ENCODE results near the gene KSR1.
"Not testable (repeated sequence)": the region's sequence is repeated elsewhere in the genome, so short reads cannot be mapped to it uniquely, and the experiment has no call there.

KSR1 gene

DNA sequence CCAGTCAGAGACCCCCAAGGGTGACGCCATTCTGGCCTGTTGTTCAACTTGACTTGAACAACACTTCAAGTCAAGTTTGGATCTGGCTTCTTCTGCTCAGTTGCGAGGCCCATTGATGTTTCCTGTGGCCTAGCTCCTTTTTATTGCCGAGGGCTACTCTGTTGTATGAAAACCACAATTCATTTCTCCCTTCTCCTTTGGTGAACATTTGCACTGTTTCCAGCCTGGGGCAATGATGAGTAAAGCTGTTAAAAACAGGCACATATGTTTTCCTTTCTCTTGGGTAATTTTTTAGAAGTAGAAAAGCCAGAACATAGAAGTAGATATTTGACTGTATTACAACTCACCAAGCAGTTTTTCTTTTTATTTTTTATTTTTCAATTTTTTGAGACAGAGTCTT lies 173.0 kb downstream of the KSR1 start:
- H2AFZ ChIP-seq (ENCODE audit: low read depth, low read length); H3K27me3 ChIP-seq (ENCODE audit: insufficient read depth, low read length); H3K36me3 ChIP-seq (ENCODE audit: insufficient read depth, low read length); H3K9me3 ChIP-seq (ENCODE audit: low read length); H3K4me3 ChIP-seq (ENCODE audit: low read length); H3K4me1 ChIP-seq (ENCODE audit: insufficient read depth, low read length): not testable (repeated sequence)

DNA sequence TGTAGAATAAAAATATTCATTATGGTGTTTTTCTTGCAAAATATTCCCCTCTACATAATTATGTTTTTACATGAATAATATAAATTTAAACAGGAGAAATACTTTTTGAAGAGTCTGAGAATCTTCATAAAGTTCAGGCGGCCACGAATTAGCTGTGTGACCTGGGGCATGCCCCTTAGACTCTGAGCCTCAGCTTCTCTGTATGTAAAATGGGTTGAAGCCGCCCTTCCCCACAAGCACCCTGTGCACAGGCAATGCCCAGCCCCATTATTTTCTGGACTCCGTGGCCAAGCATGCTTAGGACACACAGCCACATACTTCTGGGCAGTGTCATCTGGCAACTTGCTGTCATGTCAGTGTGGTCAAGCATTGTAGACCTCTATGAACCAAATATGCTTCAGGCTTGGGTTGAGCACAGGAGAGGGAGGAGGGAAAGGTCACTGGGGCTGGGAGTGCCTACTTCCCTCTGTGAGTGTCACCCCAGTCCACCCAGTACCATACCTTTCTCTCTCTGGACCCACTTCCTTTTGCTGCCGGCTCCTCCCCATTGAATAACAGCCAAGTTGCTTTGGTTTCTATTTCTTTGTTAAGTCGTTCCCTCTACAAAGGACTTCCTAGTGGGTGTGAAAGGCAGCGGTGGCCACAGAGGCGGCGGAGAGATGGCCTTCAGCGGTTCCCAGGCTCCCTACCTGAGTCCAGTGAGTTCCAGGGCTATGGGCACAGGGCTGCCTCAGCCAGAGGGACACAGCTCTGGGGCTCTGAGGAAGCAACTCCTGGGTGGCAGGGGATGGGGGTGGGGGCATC lies 174.6 kb downstream of the KSR1 start, which contains the start of gene LGALS9:
Gene LGALS9, plus strand, starts transcription at position 582 of the 804 bp plus-strand sequence. Its CDS starts 78 bp downstream, at position 660.
- H2AFZ ChIP-seq (ENCODE audit: low read depth, low read length), result no peak within 1 kb of the TSS
- no peak within 1 kb of the TSS for H3K4me3 ChIP-seq (ENCODE audit: low read length)
- H3K36me3 ChIP-seq (ENCODE audit: insufficient read depth, low read length), result no peaks in the 10 kb centered on the region
- peaks cover 2% of the 10 kb centered on the region for H3K9me3 ChIP-seq (ENCODE audit: low read length)
- H3K27me3 ChIP-seq (ENCODE audit: insufficient read depth, low read length), result no peaks in the 10 kb centered on the region
- no peaks in the 10 kb centered on the region for H3K4me1 ChIP-seq (ENCODE audit: insufficient read depth, low read length)

DNA sequence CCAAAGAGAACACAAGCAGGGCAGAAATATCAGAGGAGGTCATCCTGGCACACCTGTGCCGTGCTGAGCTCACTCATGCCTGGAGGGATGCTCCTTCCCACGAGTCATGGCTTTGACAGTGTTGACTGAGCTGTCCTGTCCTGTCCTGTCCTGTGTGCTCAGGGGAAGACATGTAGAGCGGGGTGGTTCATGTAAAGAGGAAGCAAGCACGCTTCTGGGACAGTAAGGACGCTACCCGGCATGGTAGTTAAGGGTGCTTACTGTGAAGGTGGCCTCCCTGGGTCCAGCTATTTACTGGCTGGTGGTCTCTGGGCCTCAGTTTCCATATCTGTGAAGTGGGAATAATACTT lies 175.1 kb downstream of the KSR1 start:
- no peak overlapping the region for H2AFZ ChIP-seq (ENCODE audit: low read depth, low read length)
- no peak overlapping the region for H3K4me3 ChIP-seq (ENCODE audit: low read length)
- H3K9me3 ChIP-seq (ENCODE audit: low read length), result no peaks in the 10 kb centered on the region
- H3K36me3 ChIP-seq (ENCODE audit: insufficient read depth, low read length), result no peaks in the 10 kb centered on the region
- H3K4me1 ChIP-seq (ENCODE audit: insufficient read depth, low read length), result no peaks in the 10 kb centered on the region
- H3K27me3 ChIP-seq (ENCODE audit: insufficient read depth, low read length), result no peaks in the 10 kb centered on the region

DNA sequence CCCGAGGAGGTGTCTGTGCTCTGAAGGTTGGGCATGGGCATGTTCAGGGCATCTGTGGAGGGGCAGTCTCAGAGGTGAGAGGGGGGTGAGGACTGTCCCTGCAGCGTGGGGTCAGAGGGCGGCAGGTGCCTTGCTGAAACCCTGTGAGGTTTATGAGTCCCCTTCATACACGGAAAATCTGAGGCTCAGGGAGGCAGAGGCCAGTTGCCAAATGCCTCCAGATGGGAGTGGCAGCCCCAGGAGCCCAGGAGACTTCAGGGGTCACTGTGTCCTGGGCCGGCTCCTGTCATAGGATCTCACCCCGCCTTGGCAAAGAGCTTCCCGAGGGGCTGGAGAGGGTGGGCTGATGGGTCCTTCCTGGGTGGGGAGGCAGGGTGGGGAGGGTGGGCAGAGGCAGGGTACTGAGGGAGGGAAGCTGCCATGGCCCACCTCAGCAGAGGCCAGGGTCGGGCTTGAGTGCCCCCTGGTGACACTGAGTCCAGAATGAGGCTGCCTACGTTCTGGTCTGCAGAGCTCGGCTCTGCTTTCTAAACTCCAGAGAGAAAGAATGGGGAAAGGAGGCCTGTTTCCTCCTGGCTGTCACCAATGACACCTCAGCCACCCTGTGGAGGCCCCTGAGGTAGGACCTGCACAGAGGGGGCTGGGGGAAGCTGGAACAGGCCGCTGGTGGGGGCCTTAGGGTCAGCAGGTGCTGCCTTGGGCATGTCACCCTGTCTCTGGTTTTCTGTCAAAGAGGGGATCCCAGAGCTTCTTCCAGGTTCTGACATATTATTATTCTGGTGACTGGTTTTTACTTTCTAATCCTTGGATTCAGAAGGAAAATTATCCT lies 175.9 kb downstream of the KSR1 start:
- no peaks in the 10 kb centered on the region for H3K4me1 ChIP-seq (ENCODE audit: insufficient read depth, low read length)
- H3K9me3 ChIP-seq (ENCODE audit: low read length), result no peaks in the 10 kb centered on the region
- no peak overlapping the region for H2AFZ ChIP-seq (ENCODE audit: low read depth, low read length)

DNA sequence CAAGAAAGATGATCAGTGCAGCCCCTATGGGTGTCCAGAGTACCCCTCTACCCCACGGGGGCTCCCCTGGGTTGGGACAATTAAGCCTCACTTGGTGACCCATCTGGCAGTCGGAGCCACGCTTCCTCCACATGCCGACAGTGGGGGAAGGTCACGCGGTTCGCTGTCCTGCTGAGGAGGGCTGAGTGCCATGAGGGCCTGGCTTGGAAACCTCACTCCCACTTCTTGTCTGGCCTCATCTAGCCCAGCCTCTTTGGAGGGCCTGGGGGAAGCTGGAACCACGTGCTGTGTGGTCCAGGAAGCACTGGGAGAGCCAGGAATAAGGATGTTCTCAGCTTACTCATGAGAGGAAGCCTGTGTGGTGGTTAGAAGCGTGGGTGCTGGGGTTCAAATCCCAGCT lies 176.5 kb downstream of the KSR1 start:
- not testable (repeated sequence) for H3K4me3 ChIP-seq (ENCODE audit: low read length); H3K4me1 ChIP-seq (ENCODE audit: insufficient read depth, low read length); H3K36me3 ChIP-seq (ENCODE audit: insufficient read depth, low read length); H3K27me3 ChIP-seq (ENCODE audit: insufficient read depth, low read length); H2AFZ ChIP-seq (ENCODE audit: low read depth, low read length); H3K9me3 ChIP-seq (ENCODE audit: low read length)

More for the DNA sequence above, 175.9 kb downstream of the KSR1 start:
- Histone ChIP-seq H3K36me3 (ENCODE audit: insufficient read depth, low read length) (no peaks in the 10 kb centered on the region), H3K27me3 (ENCODE audit: insufficient read depth, low read length) (no peaks in the 10 kb centered on the region), H3K4me3 (ENCODE audit: low read length) (no peak overlapping the region)

DNA sequence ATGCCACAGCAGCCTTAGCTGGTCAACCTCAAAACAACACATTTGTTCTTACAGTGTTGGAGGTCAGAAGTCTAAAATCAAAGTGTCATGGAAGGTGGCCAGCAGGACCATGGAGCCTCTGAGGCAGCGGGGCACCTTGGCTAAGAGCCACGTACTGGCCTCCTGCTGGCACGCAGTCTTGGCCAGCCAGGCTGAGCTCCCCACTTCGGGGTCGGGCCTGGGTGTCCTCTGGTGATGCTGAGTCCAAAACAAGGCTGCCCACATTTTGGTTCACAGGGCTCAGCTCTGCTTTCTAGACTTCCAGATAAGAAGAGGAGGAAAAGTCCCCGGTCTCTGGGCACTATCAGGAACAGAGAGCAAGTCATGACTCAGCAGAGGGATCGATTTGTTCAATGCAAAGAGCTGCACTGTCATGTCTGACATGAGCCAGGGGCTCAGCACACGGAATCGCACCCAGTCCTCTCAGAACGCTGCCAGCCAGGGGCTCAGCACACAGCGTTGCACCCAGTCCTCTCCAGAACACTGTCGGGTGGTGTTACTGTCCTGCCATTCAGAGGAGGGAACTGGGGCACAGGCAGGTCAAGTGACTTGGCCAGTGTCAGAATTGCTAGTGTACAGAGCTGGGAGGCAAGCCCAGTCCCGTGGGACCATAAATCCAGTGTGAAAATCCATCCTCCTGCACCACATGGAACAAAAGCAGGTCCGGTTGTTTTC lies 177.2 kb downstream of the KSR1 start:
- Histone ChIP-seq H3K36me3 (ENCODE audit: insufficient read depth, low read length) (no peaks in the 10 kb centered on the region), H2AFZ (ENCODE audit: low read depth, low read length) (no peak overlapping the region), H3K4me1 (ENCODE audit: insufficient read depth, low read length) (no peaks in the 10 kb centered on the region), H3K4me3 (ENCODE audit: low read length) (no peak overlapping the region), H3K9me3 (ENCODE audit: low read length) (no peaks in the 10 kb centered on the region), H3K27me3 (ENCODE audit: insufficient read depth, low read length) (no peaks in the 10 kb centered on the region)

DNA sequence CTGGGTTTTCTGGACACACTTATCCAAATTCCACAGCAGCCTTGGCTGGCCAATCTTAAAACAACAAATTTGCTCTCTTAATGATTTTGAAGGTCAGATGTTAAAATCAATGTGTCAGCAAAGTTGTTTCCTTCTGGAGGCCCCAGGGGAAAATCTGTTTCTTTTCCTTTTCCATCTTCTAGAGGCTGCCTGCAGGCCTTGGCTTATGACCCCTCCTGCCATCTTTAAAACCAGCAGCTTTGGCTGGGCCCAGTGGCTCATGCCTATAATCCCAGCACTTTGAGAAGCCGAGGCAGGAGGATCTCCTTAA lies 177.7 kb downstream of the KSR1 start:
- Histone ChIP-seq H3K4me3 (ENCODE audit: low read length) (no peak overlapping the region), H3K36me3 (ENCODE audit: insufficient read depth, low read length) (no peaks in the 10 kb centered on the region), H3K9me3 (ENCODE audit: low read length) (no peaks in the 10 kb centered on the region), H3K4me1 (ENCODE audit: insufficient read depth, low read length) (no peaks in the 10 kb centered on the region), H3K27me3 (ENCODE audit: insufficient read depth, low read length) (no peaks in the 10 kb centered on the region), H2AFZ (ENCODE audit: low read depth, low read length) (no peak overlapping the region)

DNA sequence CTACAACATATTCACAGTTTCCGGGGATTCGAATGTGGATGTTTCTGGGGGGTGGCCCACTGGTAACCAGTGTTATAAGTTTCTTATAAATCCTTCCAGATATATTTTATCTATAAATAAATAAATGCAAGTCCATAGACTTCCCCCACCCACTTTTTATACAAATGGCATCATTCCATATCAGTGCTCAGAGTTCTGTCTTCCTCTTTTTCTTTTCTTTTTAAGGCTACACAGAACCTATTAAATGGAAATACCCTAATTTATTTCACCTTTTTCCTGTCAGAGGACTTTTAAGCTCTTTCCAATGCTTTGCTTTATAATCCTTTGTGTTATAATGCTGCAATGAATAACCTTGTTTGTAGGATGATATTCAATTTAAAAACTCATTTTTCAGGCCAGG lies 178.5 kb downstream of the KSR1 start:
- H3K27me3 ChIP-seq (ENCODE audit: insufficient read depth, low read length), result no peaks in the 10 kb centered on the region
- no peaks in the 10 kb centered on the region for H3K36me3 ChIP-seq (ENCODE audit: insufficient read depth, low read length)
- no peak overlapping the region for H3K4me3 ChIP-seq (ENCODE audit: low read length)
- no peaks in the 10 kb centered on the region for H3K9me3 ChIP-seq (ENCODE audit: low read length)
- no peaks in the 10 kb centered on the region for H3K4me1 ChIP-seq (ENCODE audit: insufficient read depth, low read length)
- H2AFZ ChIP-seq (ENCODE audit: low read depth, low read length), result no peak overlapping the region

DNA sequence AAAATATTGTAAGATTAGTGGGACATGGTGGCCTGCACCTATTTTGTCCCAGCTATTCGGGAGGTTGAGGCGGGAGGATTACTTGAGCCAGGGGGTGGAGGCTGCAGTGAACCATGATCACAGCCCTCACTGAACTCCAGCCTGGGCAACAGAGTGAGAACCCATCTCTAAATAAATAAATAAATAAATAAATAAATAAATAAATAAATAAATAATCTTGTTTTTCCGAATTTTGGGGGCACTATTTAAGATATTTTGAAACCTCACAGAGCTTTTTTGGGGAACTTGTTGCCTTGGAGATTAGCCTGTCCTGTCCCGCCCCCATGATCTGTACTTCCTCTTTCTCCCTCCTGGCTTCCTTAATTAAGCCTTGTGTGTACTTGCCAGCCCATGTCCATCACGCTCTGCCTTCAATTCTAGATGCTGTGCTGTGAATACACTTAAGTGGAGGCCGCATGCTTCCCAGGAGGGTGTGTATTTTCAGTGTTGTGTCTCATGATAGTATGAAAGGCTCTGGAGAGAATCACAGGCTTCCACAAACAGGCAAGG lies 179.1 kb downstream of the KSR1 start:
- H3K4me3 ChIP-seq (ENCODE audit: low read length), result no peak overlapping the region
- no peaks in the 10 kb centered on the region for H3K4me1 ChIP-seq (ENCODE audit: insufficient read depth, low read length)
- no peak overlapping the region for H2AFZ ChIP-seq (ENCODE audit: low read depth, low read length)
- no peaks in the 10 kb centered on the region for H3K27me3 ChIP-seq (ENCODE audit: insufficient read depth, low read length)
- no peaks in the 10 kb centered on the region for H3K36me3 ChIP-seq (ENCODE audit: insufficient read depth, low read length)
- H3K9me3 ChIP-seq (ENCODE audit: low read length), result no peaks in the 10 kb centered on the region

DNA sequence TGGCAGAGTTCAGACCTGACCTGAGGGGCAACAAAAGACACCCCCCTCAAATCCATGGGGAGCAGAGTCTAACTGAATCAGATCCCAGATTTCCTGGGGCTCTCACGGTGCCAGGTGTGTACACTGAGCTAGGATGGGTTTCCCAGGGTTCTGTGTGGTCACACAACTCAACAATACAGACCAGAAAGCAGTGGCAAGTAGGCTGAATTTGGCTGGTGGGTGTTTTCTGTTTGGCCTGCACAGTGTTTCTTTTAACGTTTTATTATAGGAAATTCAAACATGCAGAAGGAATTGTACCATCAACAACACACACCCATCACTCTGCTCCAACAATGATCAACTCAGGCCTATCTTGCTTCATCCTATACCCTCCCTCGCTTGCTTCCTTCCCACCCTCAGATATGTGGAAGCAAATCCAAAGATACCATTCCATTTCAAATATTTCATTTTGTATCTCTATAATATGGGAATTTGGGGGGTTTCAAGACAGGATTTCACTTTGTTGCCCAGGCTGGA lies 179.8 kb downstream of the KSR1 start:
- not testable (repeated sequence) for H3K27me3 ChIP-seq (ENCODE audit: insufficient read depth, low read length); H3K9me3 ChIP-seq (ENCODE audit: low read length); H2AFZ ChIP-seq (ENCODE audit: low read depth, low read length); H3K36me3 ChIP-seq (ENCODE audit: insufficient read depth, low read length); H3K4me1 ChIP-seq (ENCODE audit: insufficient read depth, low read length); H3K4me3 ChIP-seq (ENCODE audit: low read length)

DNA sequence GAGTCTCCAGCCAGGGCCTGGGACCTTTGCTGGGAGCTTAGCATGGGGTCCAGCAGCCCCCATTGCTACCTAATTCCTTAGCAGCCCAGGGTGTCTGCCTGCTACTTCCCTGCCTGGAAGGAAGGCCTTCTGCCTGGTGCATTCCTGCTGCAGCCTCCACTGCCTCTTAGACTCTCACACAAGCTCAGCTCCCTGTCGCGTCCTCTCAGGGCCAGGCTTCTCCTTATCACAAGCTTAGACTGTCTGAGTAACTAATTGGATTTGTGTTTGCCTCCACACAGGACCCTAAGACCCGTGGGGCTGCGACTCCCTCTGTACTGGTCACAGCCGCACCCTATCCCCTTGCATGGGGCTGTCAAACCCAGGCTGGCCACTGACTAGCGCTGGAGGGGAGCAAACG lies 181.6 kb downstream of the KSR1 start:
- H2AFZ ChIP-seq (ENCODE audit: low read depth, low read length); H3K4me1 ChIP-seq (ENCODE audit: insufficient read depth, low read length); H3K27me3 ChIP-seq (ENCODE audit: insufficient read depth, low read length); H3K36me3 ChIP-seq (ENCODE audit: insufficient read depth, low read length); H3K4me3 ChIP-seq (ENCODE audit: low read length); H3K9me3 ChIP-seq (ENCODE audit: low read length): not testable (repeated sequence)

DNA sequence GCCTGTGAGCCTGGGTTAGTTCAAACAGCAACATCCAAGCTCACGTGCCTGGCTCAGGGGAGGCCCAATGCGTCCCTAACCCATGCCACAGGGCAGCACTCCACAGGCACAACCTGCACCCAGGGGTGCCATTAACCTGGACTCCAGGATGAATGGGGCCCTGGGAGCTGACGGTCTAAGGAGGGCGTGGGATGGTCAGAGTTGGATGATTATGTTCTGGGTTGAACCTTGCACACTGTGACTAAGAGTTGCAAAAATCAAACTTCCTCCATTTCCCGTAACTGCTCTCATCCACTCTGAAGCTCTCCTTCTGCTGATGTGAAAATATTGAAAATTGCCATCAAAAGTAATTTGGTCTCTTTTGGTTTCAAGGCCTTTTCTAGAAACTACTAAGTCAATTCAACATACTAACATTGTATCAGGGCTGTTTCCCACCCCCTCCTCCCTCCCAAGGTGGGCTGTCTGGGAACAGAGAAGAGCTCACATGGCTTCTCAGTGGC lies 182.2 kb downstream of the KSR1 start:
- not testable (repeated sequence) for H3K4me3 ChIP-seq (ENCODE audit: low read length); H2AFZ ChIP-seq (ENCODE audit: low read depth, low read length); H3K9me3 ChIP-seq (ENCODE audit: low read length)

DNA sequence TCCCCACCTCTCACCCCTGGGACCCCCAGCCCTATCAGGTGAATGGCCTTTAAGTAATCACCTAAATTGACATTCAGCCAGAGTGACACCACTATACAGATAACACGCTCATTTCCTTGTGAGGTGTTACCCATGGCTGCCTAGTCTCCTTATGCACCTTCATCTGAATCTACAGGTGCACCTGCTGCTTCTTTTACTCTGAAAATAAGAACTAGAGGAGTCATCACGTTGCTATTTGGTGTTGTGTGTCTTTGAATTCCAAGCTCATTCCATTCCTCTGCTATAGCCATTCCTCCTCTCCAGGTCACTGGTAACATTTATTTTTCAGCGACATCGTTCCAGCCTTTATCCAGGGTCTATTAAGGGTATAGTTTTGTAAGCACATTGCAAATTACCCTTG lies 184.5 kb downstream of the KSR1 start:
- Histone ChIP-seq H3K4me1 (ENCODE audit: insufficient read depth, low read length) (no peaks in the 10 kb centered on the region), H3K27me3 (ENCODE audit: insufficient read depth, low read length) (no peaks in the 10 kb centered on the region), H3K36me3 (ENCODE audit: insufficient read depth, low read length) (no peaks in the 10 kb centered on the region), H3K9me3 (ENCODE audit: low read length) (no peaks in the 10 kb centered on the region), H2AFZ (ENCODE audit: low read depth, low read length) (no peak overlapping the region), H3K4me3 (ENCODE audit: low read length) (no peak overlapping the region)

More for the DNA sequence above, 182.2 kb downstream of the KSR1 start:
- not testable (repeated sequence) for H3K27me3 ChIP-seq (ENCODE audit: insufficient read depth, low read length); H3K36me3 ChIP-seq (ENCODE audit: insufficient read depth, low read length); H3K4me1 ChIP-seq (ENCODE audit: insufficient read depth, low read length)

Data from neuron (in vitro differentiated cells).